Hypothalamus (tissue), 51 donors: Measurements from ENCODE around the gene B3GNT8.

Source experiments
- DNase-seq, 51 donors: peaks; one replicate each; lab custom pipeline; 2025; lab: John Stamatoyannopoulos, UW

B3GNT8 gene, protein sequence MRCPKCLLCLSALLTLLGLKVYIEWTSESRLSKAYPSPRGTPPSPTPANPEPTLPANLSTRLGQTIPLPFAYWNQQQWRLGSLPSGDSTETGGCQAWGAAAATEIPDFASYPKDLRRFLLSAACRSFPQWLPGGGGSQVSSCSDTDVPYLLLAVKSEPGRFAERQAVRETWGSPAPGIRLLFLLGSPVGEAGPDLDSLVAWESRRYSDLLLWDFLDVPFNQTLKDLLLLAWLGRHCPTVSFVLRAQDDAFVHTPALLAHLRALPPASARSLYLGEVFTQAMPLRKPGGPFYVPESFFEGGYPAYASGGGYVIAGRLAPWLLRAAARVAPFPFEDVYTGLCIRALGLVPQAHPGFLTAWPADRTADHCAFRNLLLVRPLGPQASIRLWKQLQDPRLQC

DNA sequence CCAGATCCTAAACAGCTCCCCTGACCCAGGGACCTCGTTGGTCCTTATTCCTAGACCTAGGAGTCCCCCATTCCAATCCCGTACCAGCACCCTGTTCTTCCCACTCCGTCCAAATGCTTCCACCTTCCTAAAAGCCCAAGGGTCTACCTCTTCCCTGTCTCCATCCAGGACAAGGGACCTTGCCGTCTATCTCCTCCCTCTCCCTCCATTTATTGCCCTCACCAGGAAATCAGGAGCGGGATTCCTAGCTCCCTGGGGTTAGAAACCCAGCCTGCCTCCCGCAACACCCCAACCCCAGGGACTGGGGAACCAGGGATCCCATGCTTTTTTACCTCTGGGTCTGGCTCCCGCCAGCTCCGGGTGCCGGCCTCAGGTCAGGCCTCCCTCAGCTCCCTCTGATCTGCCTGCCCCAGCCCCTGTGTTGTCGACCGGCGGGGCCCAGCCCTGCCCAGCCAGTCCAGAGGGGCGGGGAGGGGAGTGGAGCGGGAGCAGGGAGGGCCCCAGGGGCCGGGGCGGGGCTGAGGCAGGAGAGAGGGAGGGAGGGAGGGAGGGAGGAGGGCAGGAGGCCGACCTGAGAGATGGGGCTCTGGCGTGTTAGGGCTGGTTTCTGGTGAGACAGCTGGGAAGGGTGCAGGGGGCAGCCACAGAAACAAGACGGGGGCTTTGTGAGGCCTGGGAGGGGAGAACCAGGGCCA, at the start of gene B3GNT8:
TSS of gene B3GNT8 (minus strand) at position 423 of the 695 bp plus-strand sequence. CDS start 596 bp downstream, outside the sequence.
- DNase-seq, result peak in 5 of 51 donors; percentile 1 to 31 (median 19)

DNA sequence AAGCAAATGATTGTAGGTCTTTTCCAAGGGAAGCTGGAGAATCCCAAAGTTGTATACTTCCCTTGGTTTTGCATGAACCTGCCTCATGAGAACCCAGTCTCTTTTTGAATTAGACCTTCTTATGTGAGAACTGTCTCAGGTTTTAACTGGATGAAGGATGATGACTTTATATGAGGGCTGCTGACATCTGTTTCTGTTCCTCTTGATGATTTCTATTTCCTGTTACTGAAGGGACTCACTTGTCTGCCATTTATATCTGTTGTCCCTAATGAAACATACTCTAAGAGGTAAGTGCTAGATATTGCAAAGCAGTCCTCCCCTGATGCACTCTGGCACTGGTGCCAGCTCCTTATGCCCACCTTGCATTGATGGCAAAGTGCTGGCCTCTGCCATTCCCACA, 49.4 kb upstream of the B3GNT8 start:
- DNase-seq, result no peak

GRCh38 chr19:41463257-41464256, 36.4 kb upstream of the B3GNT8 start:
- peak in 2 of 51 donors; percentile 1 to 10 for DNase-seq

DNA sequence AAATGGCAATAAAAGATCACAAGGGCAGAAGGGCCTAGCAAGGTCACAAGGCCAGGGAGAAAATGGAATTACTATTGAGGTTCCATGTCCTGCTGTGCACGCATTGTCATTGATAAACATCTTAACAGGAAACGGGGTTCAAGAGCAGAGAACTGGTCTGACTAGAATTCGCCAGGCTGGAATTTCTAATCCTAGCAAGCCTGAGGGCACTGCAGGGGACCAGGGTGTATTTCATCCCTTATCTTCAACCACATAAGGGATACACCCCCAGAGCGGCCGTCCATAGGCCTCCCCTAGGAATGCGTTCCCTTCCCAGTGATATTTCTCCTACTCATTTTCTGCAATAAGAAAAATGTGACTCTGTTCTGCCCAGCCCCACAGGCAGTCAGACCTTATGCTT, 35.3 kb upstream of the B3GNT8 start:
- DNase-seq, result no peak

DNA sequence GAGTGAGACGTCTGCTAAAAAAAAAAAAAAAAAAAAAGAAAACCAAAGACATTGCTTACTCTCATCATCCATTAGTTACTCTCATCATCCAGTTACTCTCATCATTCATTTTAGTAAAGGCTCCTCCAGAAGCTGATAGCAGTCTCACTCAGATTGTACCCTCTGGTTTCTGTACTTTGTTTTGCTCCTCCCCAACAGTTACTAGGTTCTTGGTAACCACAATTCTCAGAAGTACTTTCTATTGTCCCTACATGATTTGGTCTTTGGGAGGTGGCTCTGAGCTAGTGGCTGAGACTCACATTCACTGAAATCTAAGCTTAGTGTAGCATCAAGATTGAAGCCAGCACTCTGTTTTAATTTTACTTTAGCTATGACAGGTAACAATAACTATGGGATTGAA, 30.1 kb upstream of the B3GNT8 start:
- no peak for DNase-seq

DNA sequence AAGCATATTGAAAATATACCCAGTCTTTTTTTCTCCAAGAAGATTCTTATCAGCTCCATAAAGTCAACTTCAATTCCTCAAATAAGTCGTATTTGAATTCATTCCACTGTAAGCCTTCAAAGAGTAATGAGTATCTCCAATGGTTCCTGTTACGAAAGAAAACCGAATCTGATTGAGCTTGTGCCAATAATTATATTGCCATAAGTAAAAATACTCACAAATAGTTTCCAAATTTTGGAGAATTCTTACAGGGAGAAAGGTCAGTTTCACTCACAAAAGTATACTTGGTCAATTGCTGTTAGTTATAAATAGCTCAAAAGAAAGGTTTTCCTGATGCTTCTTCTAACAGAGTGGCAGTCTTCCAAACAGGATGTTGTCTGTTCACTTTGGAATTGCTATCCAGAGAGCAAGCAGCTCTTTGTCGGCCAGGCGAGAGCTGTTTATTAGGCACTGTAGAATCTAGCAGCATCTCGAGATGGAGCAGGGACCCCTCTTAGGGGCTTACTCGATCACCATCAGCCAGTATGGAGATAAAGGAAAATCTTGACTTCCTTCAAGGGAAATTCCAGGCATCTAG, 29.3 kb upstream of the B3GNT8 start:
- no peak for DNase-seq

DNA sequence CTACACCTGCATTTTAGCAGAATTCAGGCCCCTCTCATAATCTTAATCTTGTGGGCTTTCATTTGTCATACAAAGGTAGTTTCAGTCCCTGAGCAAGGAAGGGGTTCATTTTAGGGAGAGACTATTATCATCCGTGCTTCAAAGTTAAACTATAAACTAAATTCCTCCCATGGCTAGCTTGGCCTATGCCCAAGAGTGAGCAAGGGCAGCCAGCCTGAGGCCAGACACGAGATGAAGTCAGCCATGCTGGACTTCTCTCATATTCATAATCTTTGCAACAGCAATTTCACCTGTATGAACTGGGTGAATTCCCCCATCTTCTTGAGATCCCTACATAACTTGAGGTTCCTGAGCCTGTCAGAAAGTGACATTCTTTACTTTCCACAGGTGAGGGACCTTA, 28.8 kb upstream of the B3GNT8 start:
- DNase-seq, result no peak

DNA sequence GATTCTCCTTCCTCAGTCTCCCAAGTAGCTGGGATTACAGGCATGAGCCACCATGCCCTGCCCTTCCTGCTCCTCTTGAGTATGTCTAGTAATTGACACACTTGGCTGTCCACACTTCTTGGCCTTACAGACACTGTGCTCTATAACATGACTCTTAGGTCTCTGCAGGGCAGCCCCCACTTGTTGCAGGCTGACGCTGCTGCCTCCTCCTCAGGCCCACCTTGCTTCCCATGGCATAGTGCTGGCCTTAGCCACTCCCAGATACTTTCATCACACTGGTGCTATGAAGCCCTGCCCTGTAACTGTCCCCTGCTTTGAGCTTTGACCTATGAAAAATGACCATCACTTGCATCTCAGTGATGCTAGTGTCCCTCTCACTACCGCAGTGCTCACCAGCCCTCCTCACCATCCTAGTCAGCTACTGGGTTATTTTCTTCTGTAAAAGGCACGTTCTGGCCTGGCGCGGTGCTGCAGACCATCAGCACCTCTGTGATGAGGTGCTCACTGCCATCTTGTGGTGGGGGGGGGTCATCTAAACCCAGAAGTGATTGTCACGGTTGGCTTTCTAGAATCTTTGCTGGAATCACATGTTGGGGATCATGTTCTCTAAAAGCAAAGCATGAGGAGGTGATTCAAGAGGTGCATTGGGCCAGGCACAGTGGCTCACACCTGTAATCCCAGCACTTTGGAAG, 25.6 kb upstream of the B3GNT8 start:
- DNase-seq, result no peak

GRCh38 chr19:41449865-41450178, 22.6 kb upstream of the B3GNT8 start:
- DNase-seq, result no peak

DNA sequence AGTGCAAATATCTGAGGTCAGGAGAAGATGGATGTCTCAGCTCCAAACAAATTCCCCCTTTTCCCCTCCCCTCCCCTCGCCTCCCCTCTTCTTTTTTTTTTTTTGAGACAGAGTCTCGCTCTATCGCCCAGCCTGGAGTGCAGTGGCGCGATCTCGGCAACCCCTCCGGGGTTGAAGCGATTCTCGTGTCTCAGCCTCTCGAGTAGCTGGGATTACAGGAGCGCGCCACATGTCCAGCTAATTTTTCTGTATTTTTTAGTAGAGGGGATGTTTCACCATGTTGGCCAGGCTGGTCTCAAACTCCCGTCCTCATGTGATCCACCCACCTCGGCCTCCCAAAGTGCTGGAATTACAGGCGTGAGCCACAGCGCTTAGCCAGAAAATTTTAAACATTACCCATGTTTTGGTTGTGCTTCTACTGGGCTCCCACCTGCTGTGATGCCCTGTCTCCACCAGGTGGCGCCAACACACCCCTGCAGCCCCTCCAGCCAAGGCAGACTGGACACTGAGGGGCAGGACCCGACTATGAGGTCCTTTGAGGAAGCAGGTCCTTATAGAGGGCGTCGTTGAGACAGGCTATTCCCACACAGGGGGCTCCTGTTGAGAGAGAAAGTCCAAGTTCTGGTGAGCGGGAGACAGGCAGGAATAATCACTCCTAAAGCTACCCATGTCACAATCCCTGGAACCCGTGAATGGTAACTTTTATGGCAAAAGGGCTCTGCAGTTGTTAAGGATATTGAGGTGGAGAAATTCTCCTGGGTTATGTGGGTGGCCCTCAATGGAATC, 22.1 kb upstream of the B3GNT8 start:
- DNase-seq, result peak in 44 of 51 donors; percentile 7 to 73 (median 48)

GRCh38 chr19:41447732-41448332, 20.7 kb upstream of the B3GNT8 start:
- no peak for DNase-seq

DNA sequence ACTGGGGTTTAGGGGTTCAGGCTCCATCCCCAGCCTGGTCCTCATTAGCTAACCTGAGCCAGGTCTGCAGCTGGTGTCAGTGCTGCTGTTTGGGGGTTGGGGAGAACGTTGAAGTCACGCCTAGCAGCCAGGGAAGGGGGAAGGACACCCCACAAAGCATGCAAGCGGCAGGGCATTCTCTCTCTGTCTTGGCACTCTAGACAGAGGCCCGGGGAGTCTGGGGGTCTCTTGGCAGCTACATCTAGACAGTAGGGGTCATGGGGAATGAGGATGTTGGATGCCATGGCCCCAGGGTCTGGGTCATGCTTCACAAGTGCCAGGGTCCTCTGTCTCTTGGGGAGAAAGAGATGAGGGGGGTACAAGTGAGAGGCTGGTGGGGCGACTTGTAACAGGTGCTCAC, 18.4 kb upstream of the B3GNT8 start:
- no peak for DNase-seq

DNA sequence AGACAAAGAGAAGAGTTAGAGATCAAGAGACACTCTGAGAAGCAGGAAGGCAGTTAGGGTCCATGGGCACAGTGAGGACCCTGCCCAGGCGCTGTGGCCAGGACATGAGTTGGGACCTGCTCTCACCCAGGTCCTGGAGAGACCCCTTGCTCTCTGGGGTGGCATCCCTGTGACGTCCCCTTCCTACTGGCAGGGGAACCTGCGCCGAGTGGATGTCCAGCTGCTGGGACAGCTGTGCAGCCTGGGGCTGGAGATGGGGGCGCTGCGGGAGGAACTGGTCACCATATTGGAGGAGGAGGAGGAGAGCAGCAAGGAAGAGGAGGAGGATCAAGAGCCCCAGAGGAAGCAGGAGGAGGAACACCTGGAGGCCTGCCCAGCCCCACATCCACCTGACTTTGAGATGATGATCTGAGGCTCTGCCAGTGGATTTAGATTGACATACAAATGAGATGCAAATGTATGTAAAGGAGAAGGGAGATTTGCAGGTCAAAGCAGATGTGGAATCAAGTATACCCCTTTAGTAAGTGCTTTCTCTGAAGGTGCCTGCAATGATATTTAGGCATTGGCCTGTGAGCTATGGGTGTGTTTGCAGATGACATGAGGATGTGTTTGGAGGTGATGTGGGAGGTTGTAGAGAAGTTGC, 16.8 kb upstream of the B3GNT8 start:
- no peak for DNase-seq

GRCh38 chr19:41442473-41443355, 15.5 kb upstream of the B3GNT8 start, which contains the start of gene ERICH4:
Gene ERICH4 (plus strand): TSS chr19:41443156. CDS start chr19:41443170, 14 bp downstream.
- no peak for DNase-seq

DNA sequence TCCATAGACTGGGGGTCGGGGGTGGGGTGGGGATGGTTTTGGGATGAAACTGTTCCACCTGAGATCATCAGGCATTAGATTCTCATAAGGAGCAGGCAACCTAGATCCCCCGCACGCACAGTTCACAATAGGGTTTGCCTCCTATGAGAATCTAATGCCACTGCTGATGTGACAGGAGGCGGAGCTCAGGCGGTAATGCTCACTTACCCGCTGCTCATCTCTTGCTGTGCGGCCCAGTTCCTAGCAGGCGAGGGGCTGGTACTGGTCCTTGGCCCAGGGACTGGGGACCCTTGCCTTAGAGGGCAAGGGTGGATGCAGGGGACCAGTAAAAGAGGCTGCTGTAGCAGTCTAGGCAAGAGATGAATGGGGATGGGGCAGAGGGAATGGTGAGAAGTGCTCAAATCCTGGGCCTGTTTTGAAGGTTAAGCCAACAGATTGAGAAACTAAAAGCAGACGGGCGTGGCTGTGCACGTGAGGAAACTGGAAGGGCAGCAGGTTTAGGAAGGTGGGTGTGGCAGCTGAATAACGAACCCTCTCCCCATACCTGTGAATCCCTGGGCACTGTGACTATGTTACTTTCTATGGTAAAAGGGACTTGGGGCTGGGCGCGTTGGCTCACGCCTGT, 14.3 kb upstream of the B3GNT8 start:
- no peak for DNase-seq

GRCh38 chr19:41439441-41440222, 12.5 kb upstream of the B3GNT8 start, which contains the start of gene DMAC2:
Gene DMAC2 (minus strand): TSS chr19:41439912. CDS start chr19:41439899, 13 bp downstream.
- DNase-seq, result peak; percentile 57 to 99 (median 90)
